ENCODE data around the gene KL. TPM values are rescaled to one million over a fixed set of nuclear protein-coding genes. Genes with fewer than 3 reads are reported as not detected.

Gene KL
- total RNA-seq, 1 experiment from 2014 or later = not detected

DNA sequence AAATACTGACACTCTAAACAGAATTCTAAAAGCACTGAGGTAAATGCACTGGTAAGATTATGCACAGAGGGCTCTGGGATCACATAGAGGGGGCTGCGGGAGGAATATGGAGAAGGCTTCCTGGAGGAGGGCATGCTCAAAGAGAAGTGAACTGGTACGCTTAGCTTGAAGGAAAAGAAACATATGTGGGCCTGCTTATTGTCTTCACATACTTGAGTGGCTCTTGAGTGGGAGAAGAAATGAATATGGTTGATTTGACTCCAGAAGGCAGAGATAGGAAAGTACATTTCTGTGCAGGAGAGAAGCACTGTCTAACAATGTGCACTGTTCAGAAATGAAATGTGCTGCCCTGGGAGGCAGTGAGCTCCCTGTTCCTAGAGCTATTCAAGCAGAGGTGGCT lies 91.1 kb downstream of the KL start:
- TF ChIP-seq, protein P1, sequence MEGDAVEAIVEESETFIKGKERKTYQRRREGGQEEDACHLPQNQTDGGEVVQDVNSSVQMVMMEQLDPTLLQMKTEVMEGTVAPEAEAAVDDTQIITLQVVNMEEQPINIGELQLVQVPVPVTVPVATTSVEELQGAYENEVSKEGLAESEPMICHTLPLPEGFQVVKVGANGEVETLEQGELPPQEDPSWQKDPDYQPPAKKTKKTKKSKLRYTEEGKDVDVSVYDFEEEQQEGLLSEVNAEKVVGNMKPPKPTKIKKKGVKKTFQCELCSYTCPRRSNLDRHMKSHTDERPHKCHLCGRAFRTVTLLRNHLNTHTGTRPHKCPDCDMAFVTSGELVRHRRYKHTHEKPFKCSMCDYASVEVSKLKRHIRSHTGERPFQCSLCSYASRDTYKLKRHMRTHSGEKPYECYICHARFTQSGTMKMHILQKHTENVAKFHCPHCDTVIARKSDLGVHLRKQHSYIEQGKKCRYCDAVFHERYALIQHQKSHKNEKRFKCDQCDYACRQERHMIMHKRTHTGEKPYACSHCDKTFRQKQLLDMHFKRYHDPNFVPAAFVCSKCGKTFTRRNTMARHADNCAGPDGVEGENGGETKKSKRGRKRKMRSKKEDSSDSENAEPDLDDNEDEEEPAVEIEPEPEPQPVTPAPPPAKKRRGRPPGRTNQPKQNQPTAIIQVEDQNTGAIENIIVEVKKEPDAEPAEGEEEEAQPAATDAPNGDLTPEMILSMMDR (IDR thresholded peaks at IDR 0.05 in 2 of 3, conservative IDR thresholded peaks at IDR 0.05 in 1 of 3; ENCODE audit: borderline replicate concordance in 1 of 3, insufficient read depth in 1 of 3, low read depth in 2 of 3, low read length in 2 of 3) = no peak
- TF ChIP-seq ELF1 (IDR thresholded peaks at IDR 0.05; ENCODE audit: borderline replicate concordance, low read depth) (no peak), POLR2AphosphoS5 (IDR thresholded peaks at IDR 0.05; ENCODE audit: low read depth, low read length) (no peak)
- TF ChIP-seq, protein P2, sequence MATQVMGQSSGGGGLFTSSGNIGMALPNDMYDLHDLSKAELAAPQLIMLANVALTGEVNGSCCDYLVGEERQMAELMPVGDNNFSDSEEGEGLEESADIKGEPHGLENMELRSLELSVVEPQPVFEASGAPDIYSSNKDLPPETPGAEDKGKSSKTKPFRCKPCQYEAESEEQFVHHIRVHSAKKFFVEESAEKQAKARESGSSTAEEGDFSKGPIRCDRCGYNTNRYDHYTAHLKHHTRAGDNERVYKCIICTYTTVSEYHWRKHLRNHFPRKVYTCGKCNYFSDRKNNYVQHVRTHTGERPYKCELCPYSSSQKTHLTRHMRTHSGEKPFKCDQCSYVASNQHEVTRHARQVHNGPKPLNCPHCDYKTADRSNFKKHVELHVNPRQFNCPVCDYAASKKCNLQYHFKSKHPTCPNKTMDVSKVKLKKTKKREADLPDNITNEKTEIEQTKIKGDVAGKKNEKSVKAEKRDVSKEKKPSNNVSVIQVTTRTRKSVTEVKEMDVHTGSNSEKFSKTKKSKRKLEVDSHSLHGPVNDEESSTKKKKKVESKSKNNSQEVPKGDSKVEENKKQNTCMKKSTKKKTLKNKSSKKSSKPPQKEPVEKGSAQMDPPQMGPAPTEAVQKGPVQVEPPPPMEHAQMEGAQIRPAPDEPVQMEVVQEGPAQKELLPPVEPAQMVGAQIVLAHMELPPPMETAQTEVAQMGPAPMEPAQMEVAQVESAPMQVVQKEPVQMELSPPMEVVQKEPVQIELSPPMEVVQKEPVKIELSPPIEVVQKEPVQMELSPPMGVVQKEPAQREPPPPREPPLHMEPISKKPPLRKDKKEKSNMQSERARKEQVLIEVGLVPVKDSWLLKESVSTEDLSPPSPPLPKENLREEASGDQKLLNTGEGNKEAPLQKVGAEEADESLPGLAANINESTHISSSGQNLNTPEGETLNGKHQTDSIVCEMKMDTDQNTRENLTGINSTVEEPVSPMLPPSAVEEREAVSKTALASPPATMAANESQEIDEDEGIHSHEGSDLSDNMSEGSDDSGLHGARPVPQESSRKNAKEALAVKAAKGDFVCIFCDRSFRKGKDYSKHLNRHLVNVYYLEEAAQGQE (IDR thresholded peaks at IDR 0.05; ENCODE audit: low read depth) = no peak
- TF ChIP-seq, protein P3, sequence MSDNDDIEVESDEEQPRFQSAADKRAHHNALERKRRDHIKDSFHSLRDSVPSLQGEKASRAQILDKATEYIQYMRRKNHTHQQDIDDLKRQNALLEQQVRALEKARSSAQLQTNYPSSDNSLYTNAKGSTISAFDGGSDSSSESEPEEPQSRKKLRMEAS (IDR thresholded peaks at IDR 0.05) = no peak
- TF ChIP-seq, protein P4, sequence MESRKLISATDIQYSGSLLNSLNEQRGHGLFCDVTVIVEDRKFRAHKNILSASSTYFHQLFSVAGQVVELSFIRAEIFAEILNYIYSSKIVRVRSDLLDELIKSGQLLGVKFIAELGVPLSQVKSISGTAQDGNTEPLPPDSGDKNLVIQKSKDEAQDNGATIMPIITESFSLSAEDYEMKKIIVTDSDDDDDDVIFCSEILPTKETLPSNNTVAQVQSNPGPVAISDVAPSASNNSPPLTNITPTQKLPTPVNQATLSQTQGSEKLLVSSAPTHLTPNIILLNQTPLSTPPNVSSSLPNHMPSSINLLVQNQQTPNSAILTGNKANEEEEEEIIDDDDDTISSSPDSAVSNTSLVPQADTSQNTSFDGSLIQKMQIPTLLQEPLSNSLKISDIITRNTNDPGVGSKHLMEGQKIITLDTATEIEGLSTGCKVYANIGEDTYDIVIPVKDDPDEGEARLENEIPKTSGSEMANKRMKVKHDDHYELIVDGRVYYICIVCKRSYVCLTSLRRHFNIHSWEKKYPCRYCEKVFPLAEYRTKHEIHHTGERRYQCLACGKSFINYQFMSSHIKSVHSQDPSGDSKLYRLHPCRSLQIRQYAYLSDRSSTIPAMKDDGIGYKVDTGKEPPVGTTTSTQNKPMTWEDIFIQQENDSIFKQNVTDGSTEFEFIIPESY (IDR thresholded peaks at IDR 0.05; ENCODE audit: extremely low read depth, insufficient replicate concordance, low read length) = no peak
- Histone ChIP-seq H3K79me2 (ENCODE audit: insufficient read depth, low read length) (no peaks in the 10 kb centered on the region), H3K36me3 (ENCODE audit: control insufficient read depth in 1 of 2, insufficient read depth in 2 of 2, low read length in 2 of 2) (no peaks in the 10 kb centered on the region), H2AFZ (ENCODE audit: low read depth, low read length, poor library complexity, severe bottlenecking) (no peak overlapping the region), H3K4me2 (ENCODE audit: low read length) (no peak overlapping the region), H3K4me1 (ENCODE audit: control insufficient read depth in 1 of 2, insufficient read depth in 2 of 2, low read length in 2 of 2) (peaks cover 0 to 13% of the 10 kb centered on the region in 2 experiments; a peak in 2 of 4 replicates), H3K27ac (ENCODE audit: low read depth, low read length) (no peak overlapping the region), H3K4me3 (replicated peaks in 1 of 2; ENCODE audit: low read depth in 1 of 2, low read length in 2 of 2) (no peak overlapping the region), H3K9ac (ENCODE audit: low read length) (no peak overlapping the region), H4K20me1 (ENCODE audit: insufficient read depth) (no peaks in the 10 kb centered on the region), H3K27me3 (ENCODE audit: insufficient read depth, low read length) (no peaks in the 10 kb centered on the region), H3K9me3 (ENCODE audit: control insufficient read depth in 1 of 2, insufficient read depth in 1 of 2, low read depth in 1 of 2, low read length in 2 of 2) (no peaks in the 10 kb centered on the region), H3K9me2 (ENCODE audit: insufficient read depth) (no peaks in the 10 kb centered on the region)
- DNase-seq (ENCODE audit: low read depth, low spot score) (no peak), ATAC-seq (no peak)
- BruUV-seq (replicated peaks) = no TSS peak
- intact Hi-C loops (cut with micrococcal nuclease) = no loop called here
- CTCF ChIA-PET = no interaction called here
- POLR2A ChIA-PET = no interaction called here
- RAD21 ChIA-PET (ENCODE audit: low non-redundant PET in 1 of 2, low total read pairs in 2 of 2, uncharacterized antibody in 2 of 2, unreplicated experiment in 2 of 2) = no interaction called here

Measured in HCT116 (cell line).